K562 (cell line): ENCODE data around the gene AHNAK. TPM values are rescaled to one million over a fixed set of nuclear protein-coding genes. Genes with fewer than 3 reads are reported as not detected.

Source experiments
- CXXC5 ChIP-seq: fragments of 250-450 bp; sonication (Bioruptor Pico); IDR thresholded peaks from 2 replicates; pipeline ENCODE4 v1.8.0; 2022; ENCODE audit warnings: inconsistent platforms, mild to moderate bottlenecking, moderate library complexity
- DDX20 ChIP-seq: fragments of 450-650 bp; IDR thresholded peaks from 2 replicates; pipeline ENCODE4 v1.6.1; 2016; ENCODE audit warnings: missing genetic modification characterization, low read depth, mild to moderate bottlenecking, missing compliant biosample characterization, moderate library complexity
- HSF4 ChIP-seq: fragments of 250-450 bp; sonication (Bioruptor Pico); IDR thresholded peaks from 2 replicates; pipeline ENCODE4 v2.1.2; 2022; ENCODE audit warnings: mild to moderate bottlenecking, moderate library complexity, borderline replicate concordance
- MCM5 ChIP-seq: fragments of 450-650 bp; IDR thresholded peaks from 2 replicates; pipeline ENCODE4 v1.6.1; 2016; ENCODE audit warnings: low read depth
- MEF2A ChIP-seq: IDR thresholded peaks from 2 replicates; pipeline ENCODE4 v1.6.1; 2011; ENCODE audit warnings: low read depth, mild to moderate bottlenecking, low read length, moderate library complexity; ENCODE audit not compliant: control insufficient read depth
- PHB ChIP-seq: fragments of 250-450 bp; sonication (Bioruptor Pico); IDR thresholded peaks from 2 replicates; pipeline ENCODE4 v1.5.0; 2021
- RAD51 ChIP-seq: fragments of 450-650 bp; IDR thresholded peaks from 2 replicates; pipeline ENCODE4 v1.7.1; 2016; ENCODE audit warnings: low read depth, mild to moderate bottlenecking, borderline replicate concordance
- SRSF7 ChIP-seq: fragments of 200-400 bp; formaldehyde crosslinking; optimal IDR thresholded peaks from 2 replicates; pipeline ENCODE3; 2017; ENCODE audit warnings: mild to moderate bottlenecking, low read depth, low read length
- TBL1XR1 ChIP-seq, 2 experiments: IDR thresholded peaks; 2 replicates each; pipeline ENCODE4 v1.6.1; 2012; ENCODE audit warnings: improper control_type of control experiment in 2 of 2, low read length in 2 of 2, mild to moderate bottlenecking in 1 of 2
- polyA plus RNA-seq, 8 experiments: library from polyadenylated mRNA; depleted of rRNA in 4 of 8; stranded (reverse) in 5 of 8; unstranded in 3 of 8; fragments of >200 nt; fragmentation: Nextera tagmentation in 2 of 8; fragmentation: Illumina TruSeq in 1 of 8; extraction: Ambion mirVana in 2 of 8; extraction: Trizol in 1 of 8; gene quantifications; 2 replicates each; pipeline versions ENCODE4 v1.2.1 to v1.2.3, GENCODE V29; 2011 to 2014; ENCODE audit warnings: inconsistent platforms in 1 of 8, missing spikeins in 1 of 8
- total RNA-seq, 7 experiments: library from RNA; depleted of rRNA in 6 of 7; stranded (reverse); fragments of >200 nt in 6 of 7; fragmentation: Illumina TruSeq in 2 of 7; extraction: Trizol in 2 of 7; gene quantifications; 2 replicates each; pipeline versions ENCODE4 v1.2.1 to v1.2.3, GENCODE V29; 2011 to 2021; ENCODE audit warnings: low replicate concordance in 1 of 7
- TF ChIP-seq, protein P1 (sequence below), 2 experiments: fragments of 150-350 bp in 1 of 2; IDR thresholded peaks; 2 replicates each; pipeline ENCODE4 v1.6.1; 2012 to 2016; ENCODE audit warnings: low read depth in 2 of 2, low read length in 2 of 2, mild to moderate bottlenecking in 1 of 2, moderate library complexity in 1 of 2
- TF ChIP-seq, protein P2 (sequence below), 2 experiments: fragments of 450-650 bp; IDR thresholded peaks; 2 replicates each; pipeline ENCODE4 v1.6.1; 2016; ENCODE audit warnings: mild to moderate bottlenecking in 2 of 2, borderline replicate concordance in 1 of 2, low read depth in 1 of 2, moderate library complexity in 1 of 2
- TF ChIP-seq, protein P3 (sequence below): sonication (generic); formaldehyde crosslinking; IDR thresholded peaks from 2 replicates; pipeline ENCODE4 v1.4.0; 2020; ENCODE audit warnings: mild to moderate bottlenecking, missing genetic modification reagents

The AHNAK gene
- total and polyA plus RNA-seq, 9 of the 15 experiments (the other 6 are each of a cell fraction or from before 2014, with no cell fraction given): 1.5 to 89.7 (median 45.0) TPM

DNA sequence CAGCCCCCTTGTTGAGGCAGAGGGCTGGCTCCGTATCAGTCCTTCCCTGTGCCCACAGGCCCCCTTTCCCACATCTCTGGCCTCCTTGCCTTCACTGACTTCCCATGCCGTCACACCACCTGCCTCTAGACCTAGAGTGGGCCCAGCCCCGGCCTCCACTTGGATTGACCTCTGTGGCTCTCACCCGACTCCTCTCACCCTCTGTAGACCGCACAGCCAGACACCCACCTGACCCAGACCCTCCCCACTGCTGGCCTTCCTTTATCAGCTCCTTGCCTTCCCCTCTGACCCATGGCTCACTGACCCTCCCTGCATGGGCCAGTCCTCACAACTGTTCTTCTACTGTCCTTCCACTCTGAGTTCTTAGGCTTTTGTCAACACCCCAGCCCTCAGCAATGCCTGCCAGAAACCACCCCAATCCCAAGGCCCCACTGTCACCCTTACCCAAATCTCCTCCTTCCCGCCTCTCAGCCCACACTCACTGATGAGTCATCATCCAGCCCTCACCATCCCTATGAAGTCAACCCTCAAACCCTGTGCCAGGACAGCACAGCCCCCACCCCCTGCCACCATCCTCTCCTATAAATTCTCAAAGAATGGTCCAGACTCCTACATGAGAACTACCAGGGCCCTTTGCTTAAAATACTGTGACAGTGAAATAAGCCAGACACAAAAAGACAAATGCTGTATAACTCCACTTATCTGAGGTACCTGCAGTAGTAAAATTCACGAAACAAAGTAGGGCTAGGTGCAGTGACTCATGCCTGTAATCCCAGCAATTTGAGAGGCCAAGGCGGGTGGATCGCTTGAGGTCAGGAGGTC, 74.3 kb downstream of the AHNAK start (continued):
- TF ChIP-seq, protein P1, sequence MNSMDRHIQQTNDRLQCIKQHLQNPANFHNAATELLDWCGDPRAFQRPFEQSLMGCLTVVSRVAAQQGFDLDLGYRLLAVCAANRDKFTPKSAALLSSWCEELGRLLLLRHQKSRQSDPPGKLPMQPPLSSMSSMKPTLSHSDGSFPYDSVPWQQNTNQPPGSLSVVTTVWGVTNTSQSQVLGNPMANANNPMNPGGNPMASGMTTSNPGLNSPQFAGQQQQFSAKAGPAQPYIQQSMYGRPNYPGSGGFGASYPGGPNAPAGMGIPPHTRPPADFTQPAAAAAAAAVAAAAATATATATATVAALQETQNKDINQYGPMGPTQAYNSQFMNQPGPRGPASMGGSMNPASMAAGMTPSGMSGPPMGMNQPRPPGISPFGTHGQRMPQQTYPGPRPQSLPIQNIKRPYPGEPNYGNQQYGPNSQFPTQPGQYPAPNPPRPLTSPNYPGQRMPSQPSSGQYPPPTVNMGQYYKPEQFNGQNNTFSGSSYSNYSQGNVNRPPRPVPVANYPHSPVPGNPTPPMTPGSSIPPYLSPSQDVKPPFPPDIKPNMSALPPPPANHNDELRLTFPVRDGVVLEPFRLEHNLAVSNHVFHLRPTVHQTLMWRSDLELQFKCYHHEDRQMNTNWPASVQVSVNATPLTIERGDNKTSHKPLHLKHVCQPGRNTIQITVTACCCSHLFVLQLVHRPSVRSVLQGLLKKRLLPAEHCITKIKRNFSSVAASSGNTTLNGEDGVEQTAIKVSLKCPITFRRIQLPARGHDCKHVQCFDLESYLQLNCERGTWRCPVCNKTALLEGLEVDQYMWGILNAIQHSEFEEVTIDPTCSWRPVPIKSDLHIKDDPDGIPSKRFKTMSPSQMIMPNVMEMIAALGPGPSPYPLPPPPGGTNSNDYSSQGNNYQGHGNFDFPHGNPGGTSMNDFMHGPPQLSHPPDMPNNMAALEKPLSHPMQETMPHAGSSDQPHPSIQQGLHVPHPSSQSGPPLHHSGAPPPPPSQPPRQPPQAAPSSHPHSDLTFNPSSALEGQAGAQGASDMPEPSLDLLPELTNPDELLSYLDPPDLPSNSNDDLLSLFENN (IDR thresholded peaks at IDR 0.05; ENCODE audit: low read depth in 2 of 2, low read length in 2 of 2): no peak
- TF ChIP-seq MEF2A (no peak), MCM5 (no peak), HSF4 (CRISPR knock-in tag) (no peak), SRSF7 (no peak), TBL1XR1 (IDR thresholded peaks at IDR 0.05; ENCODE audit: low read length in 2 of 2) (no peak), CXXC5 (0 out of 2 replicates have a peak, but pooled peaks have one; percentile 30), PHB (CRISPR knock-in tag) (no peak), RAD51 (no peak), DDX20 (tag) (no peak)
- TF ChIP-seq, protein P2, sequence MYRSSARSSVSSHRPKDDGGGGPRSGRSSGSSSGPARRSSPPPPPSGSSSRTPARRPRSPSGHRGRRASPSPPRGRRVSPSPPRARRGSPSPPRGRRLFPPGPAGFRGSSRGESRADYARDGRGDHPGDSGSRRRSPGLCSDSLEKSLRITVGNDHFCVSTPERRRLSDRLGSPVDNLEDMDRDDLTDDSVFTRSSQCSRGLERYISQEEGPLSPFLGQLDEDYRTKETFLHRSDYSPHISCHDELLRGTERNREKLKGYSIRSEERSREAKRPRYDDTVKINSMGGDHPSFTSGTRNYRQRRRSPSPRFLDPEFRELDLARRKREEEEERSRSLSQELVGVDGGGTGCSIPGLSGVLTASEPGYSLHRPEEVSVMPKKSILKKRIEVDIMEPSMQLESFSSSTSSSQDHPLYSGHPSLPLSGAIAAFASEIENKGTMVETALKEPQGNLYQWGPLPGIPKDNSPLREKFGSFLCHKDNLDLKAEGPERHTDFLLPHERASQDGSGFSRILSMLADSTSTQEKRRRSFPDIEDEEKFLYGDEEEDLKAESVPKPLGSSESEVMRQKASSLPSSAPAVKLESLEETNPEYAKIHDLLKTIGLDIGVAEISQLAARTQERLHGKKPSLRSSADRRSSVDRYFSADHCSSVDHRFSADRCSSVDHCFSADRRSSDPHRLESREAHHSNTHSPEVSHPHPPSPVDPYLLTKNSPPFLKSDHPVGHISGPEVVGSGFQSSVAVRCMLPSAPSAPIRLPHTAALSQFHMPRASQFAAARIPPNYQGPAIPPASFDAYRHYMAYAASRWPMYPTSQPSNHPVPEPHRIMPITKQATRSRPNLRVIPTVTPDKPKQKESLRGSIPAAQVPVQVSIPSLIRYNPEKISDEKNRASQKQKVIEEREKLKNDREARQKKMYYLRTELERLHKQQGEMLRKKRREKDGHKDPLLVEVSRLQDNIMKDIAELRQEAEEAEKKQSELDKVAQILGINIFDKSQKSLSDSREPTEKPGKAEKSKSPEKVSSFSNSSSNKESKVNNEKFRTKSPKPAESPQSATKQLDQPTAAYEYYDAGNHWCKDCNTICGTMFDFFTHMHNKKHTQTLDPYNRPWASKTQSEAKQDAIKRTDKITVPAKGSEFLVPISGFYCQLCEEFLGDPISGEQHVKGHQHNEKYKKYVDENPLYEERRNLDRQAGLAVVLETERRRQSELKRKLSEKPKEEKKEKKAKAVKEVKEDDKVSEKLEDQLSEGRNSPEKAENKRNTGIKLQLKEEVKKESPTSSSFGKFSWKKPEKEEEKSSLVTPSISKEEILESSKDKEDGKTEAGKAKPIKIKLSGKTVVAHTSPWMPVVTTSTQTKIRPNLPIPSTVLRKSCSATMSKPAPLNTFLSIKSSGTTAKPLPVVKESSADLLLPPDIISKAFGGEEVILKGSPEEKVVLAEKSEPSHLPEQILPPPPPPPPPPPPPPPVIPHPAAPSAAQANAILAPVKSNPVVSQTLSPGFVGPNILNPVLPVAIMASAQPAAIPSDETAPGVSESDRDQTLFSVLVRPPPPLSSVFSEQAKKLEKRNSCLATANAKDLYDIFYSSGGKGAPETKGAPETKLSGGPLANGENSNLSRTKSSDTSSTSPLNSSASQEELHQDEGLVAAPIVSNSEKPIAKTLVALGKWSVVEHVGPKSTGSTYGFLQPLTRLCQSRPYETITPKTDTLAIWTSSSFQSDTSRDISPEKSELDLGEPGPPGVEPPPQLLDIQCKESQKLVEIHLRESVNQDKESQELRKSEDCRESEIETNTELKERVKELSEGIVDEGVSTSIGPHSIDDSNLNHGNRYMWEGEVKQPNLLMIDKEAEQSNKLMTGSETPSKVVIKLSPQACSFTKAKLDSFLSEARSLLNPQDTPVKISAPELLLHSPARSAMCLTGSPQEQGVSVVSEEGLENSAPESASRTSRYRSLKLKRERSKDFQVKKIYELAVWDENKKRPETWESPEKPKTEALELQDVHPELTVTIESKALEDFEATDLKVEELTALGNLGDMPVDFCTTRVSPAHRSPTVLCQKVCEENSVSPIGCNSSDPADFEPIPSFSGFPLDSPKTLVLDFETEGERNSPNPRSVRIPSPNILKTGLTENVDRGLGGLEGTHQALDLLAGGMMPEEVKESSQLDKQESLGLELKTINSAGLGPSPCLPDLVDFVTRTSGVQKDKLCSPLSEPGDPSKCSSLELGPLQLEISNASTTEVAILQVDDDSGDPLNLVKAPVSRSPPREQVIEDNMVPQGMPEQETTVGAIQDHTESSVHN (IDR thresholded peaks at IDR 0.05; ENCODE audit: borderline replicate concordance in 1 of 2, low read depth in 1 of 2): no peak
- TF ChIP-seq, protein P3, sequence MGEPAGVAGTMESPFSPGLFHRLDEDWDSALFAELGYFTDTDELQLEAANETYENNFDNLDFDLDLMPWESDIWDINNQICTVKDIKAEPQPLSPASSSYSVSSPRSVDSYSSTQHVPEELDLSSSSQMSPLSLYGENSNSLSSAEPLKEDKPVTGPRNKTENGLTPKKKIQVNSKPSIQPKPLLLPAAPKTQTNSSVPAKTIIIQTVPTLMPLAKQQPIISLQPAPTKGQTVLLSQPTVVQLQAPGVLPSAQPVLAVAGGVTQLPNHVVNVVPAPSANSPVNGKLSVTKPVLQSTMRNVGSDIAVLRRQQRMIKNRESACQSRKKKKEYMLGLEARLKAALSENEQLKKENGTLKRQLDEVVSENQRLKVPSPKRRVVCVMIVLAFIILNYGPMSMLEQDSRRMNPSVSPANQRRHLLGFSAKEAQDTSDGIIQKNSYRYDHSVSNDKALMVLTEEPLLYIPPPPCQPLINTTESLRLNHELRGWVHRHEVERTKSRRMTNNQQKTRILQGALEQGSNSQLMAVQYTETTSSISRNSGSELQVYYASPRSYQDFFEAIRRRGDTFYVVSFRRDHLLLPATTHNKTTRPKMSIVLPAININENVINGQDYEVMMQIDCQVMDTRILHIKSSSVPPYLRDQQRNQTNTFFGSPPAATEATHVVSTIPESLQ (CRISPR knock-in tag): 0 out of 2 replicates have a peak, but pooled peaks have one; percentile 31
